ENCODE measurements around the gene SMIM24. TPM values are rescaled to one million over a fixed set of nuclear protein-coding genes. Genes with fewer than 3 reads are reported as not detected.

SMIM24 gene
- total and polyA plus RNA-seq, 10 of the 15 experiments (the other 5 are each of a cell fraction or from before 2014, with no cell fraction given), result 0.14 to 0.44 (median 0.23) TPM; not detected in 4

DNA sequence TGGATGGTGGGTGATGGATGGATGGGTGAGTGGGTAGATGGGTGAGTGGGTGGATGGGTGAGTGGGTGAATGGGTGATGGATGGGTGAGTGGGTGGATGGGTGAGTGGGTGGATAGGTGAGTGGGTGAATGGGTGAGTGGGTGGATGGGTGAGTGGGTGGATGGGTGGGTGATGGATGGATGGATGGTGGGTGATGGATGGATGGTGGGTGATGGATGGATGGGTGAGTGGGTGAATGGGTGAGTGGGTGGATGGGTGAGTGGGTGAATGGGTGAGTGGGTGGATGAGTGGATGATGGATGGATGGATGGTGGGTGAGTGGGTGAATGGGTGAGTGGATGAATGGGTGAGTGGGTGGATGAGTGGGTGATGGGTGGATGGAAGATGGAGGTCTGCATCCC is 2.8 kb downstream of the SMIM24 start:
- Histone ChIP-seq H3K9ac (ENCODE audit: control insufficient read depth, insufficient read depth, low read length) (no peak overlapping the region), H3K4me1 (ENCODE audit: control insufficient read depth, insufficient read depth, low read length) (no peaks in the 10 kb centered on the region), H4K20me1 (ENCODE audit: control insufficient read depth, insufficient read depth) (no peaks in the 10 kb centered on the region), H3K36me3 (ENCODE audit: control insufficient read depth in 2 of 2, insufficient read depth in 2 of 2, low read length in 1 of 2) (no peaks in the 10 kb centered on the region), H3K79me2 (ENCODE audit: control insufficient read depth, insufficient read depth, low read length) (no peaks in the 10 kb centered on the region), H3K27ac (ENCODE audit: control insufficient read depth, insufficient read depth) (no peak overlapping the region), H3K9me3 (replicated peaks; ENCODE audit: control insufficient read depth, insufficient read depth, low read length) (no peaks in the 10 kb centered on the region; the same call in 2 of the 3 replicates), H2AFZ (ENCODE audit: control insufficient read depth, low read depth, low read length) (no peak overlapping the region), H3K27me3 (replicated peaks in 1 of 2; ENCODE audit: control insufficient read depth in 2 of 2, insufficient read depth in 2 of 2, low read length in 1 of 2) (peaks cover 0 to 2% of the 10 kb centered on the region in 2 experiments; a peak in 3 of 4 replicates), H3K4me3 (no peak overlapping the region), H3K4me2 (ENCODE audit: control insufficient read depth, insufficient read depth) (no peak overlapping the region)
- no peak for ATAC-seq
- CTCF ChIA-PET, result no interaction called here
- SMC1A ChIA-PET (ENCODE audit: uncharacterized antibody, unreplicated experiment), result no interaction called here
- intact Hi-C loops (cut with micrococcal nuclease; ENCODE audit: unreplicated experiment) (no loop called here), in situ Hi-C loops (cut with MboI) (no loop called here)
- no peak for DNase-seq (ENCODE audit: low read depth, low spot score)
- POLR2A ChIA-PET, result no interaction called here
- FAIRE-seq, result no peak
- RAD21 ChIA-PET (ENCODE audit: unreplicated experiment), result no interaction called here
- no TSS peak for BruUV-seq (replicated peaks)
- TF ChIP-seq MYC (IDR thresholded peaks at IDR 0.05; ENCODE audit: insufficient read depth, insufficient read length, insufficient replicate concordance, low read length, severe bottlenecking), result no peak
- 0 out of 3 replicates have a peak, but pooled peaks of 1 of the 2 experiments have one; percentile 11 for TF ChIP-seq EGR1 (IDR thresholded peaks at IDR 0.05; ENCODE audit: borderline replicate concordance in 1 of 2, low read depth in 2 of 2, low read length in 2 of 2)

DNA sequence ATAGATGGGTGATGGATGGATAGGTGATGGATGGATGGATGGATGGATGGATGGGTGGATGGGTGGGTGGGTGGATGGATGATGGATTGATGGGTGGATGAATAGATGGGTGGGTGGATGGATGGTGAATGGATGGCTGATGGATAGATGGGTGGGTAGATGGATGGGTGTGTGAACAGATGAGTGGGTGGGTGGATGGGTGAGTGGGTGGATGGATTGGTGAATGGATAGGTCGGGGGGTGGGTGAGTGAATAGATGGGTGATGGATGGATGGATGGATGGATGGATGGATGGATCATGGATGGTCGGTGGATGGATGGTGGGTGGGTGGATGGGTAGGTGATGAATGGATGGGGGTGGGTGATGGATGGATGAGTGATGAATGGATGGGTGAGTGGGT is 3.5 kb downstream of the SMIM24 start:
- in situ Hi-C loops (cut with MboI), result no loop called here
- ATAC-seq (no peak), DNase-seq (ENCODE audit: low read depth, low spot score) (no peak), FAIRE-seq (no peak)
- intact Hi-C loops (cut with micrococcal nuclease; ENCODE audit: unreplicated experiment), result no loop called here
- CTCF ChIA-PET, result interaction anchor here (0.8 to 0.9 kb wide), 2 partner anchors 8 to 151 kb away, joined by 3 to 4 read pairs; no protein-coding TSS in a partner anchor
- Histone ChIP-seq H3K9ac (ENCODE audit: control insufficient read depth, insufficient read depth, low read length) (no peak overlapping the region), H4K20me1 (ENCODE audit: control insufficient read depth, insufficient read depth) (no peaks in the 10 kb centered on the region), H3K79me2 (ENCODE audit: control insufficient read depth, insufficient read depth, low read length) (no peaks in the 10 kb centered on the region), H3K27me3 (replicated peaks in 1 of 2; ENCODE audit: control insufficient read depth in 2 of 2, insufficient read depth in 2 of 2, low read length in 1 of 2) (peaks cover 0 to 2% of the 10 kb centered on the region in 2 experiments; a peak in 3 of 4 replicates), H2AFZ (ENCODE audit: control insufficient read depth, low read depth, low read length) (no peak overlapping the region), H3K36me3 (ENCODE audit: control insufficient read depth in 2 of 2, insufficient read depth in 2 of 2, low read length in 1 of 2) (no peaks in the 10 kb centered on the region), H3K9me3 (replicated peaks; ENCODE audit: control insufficient read depth, insufficient read depth, low read length) (no peaks in the 10 kb centered on the region; the same call in 2 of the 3 replicates), H3K4me2 (ENCODE audit: control insufficient read depth, insufficient read depth) (no peak overlapping the region), H3K4me3 (no peak overlapping the region), H3K4me1 (ENCODE audit: control insufficient read depth, insufficient read depth, low read length) (no peaks in the 10 kb centered on the region), H3K27ac (ENCODE audit: control insufficient read depth, insufficient read depth) (no peak overlapping the region)
- POLR2A ChIA-PET, result no interaction called here
- 100% methylated on average over 1 of the region's 2 CpGs for WGBS (ENCODE audit: insufficient coverage, insufficient replicate concordance, low lambda C conversion rate, missing lambda C conversion rate)
- no TSS peak for BruUV-seq (replicated peaks)
- RAD21 ChIA-PET (ENCODE audit: unreplicated experiment), result no interaction called here
- SMC1A ChIA-PET (ENCODE audit: uncharacterized antibody, unreplicated experiment), result no interaction called here
- TF ChIP-seq IRF4 (IDR thresholded peaks at IDR 0.05; ENCODE audit: low read depth, low read length) (no peak), SMARCA5 (IDR thresholded peaks at IDR 0.05) (no peak), EGR1 (IDR thresholded peaks at IDR 0.05; ENCODE audit: borderline replicate concordance in 1 of 2, low read depth in 2 of 2, low read length in 2 of 2) (no peak), CHD4 (IDR thresholded peaks at IDR 0.05) (no peak), SREBF2 (IDR thresholded peaks at IDR 0.05; ENCODE audit: low read length) (no peak), POLR2A (IDR thresholded peaks at IDR 0.05; ENCODE audit: low read depth, low read length) (no peak), BACH1 (IDR thresholded peaks at IDR 0.05; ENCODE audit: borderline replicate concordance) (no peak), SMAD1 (IDR thresholded peaks at IDR 0.05; ENCODE audit: low read depth, partially characterized antibody) (no peak)
- TF ChIP-seq, protein P1, sequence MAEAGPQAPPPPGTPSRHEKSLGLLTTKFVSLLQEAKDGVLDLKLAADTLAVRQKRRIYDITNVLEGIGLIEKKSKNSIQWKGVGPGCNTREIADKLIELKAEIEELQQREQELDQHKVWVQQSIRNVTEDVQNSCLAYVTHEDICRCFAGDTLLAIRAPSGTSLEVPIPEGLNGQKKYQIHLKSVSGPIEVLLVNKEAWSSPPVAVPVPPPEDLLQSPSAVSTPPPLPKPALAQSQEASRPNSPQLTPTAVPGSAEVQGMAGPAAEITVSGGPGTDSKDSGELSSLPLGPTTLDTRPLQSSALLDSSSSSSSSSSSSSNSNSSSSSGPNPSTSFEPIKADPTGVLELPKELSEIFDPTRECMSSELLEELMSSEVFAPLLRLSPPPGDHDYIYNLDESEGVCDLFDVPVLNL (IDR thresholded peaks at IDR 0.05; ENCODE audit: low read depth, low read length), result no peak
- TF ChIP-seq, protein P2, sequence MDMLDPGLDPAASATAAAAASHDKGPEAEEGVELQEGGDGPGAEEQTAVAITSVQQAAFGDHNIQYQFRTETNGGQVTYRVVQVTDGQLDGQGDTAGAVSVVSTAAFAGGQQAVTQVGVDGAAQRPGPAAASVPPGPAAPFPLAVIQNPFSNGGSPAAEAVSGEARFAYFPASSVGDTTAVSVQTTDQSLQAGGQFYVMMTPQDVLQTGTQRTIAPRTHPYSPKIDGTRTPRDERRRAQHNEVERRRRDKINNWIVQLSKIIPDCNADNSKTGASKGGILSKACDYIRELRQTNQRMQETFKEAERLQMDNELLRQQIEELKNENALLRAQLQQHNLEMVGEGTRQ (IDR thresholded peaks at IDR 0.05; ENCODE audit: borderline replicate concordance, low read depth, low read length), result no peak
- TF ChIP-seq, protein P3, sequence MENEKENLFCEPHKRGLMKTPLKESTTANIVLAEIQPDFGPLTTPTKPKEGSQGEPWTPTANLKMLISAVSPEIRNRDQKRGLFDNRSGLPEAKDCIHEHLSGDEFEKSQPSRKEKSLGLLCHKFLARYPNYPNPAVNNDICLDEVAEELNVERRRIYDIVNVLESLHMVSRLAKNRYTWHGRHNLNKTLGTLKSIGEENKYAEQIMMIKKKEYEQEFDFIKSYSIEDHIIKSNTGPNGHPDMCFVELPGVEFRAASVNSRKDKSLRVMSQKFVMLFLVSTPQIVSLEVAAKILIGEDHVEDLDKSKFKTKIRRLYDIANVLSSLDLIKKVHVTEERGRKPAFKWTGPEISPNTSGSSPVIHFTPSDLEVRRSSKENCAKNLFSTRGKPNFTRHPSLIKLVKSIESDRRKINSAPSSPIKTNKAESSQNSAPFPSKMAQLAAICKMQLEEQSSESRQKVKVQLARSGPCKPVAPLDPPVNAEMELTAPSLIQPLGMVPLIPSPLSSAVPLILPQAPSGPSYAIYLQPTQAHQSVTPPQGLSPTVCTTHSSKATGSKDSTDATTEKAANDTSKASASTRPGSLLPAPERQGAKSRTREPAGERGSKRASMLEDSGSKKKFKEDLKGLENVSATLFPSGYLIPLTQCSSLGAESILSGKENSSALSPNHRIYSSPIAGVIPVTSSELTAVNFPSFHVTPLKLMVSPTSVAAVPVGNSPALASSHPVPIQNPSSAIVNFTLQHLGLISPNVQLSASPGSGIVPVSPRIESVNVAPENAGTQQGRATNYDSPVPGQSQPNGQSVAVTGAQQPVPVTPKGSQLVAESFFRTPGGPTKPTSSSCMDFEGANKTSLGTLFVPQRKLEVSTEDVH (IDR thresholded peaks at IDR 0.05; ENCODE audit: low read depth, partially characterized antibody), result no peak
